A549 (cell line): ENCODE measurements around the gene CHST15. TPM values are rescaled to one million over a fixed set of nuclear protein-coding genes. Genes with fewer than 3 reads are reported as not detected.

Experiments used
- ATAC-seq, 2 experiments: fragments of 200-7000 bp in 1 of 2; fragments of >200 bp in 1 of 2; cut with Nextera tagmentation in 1 of 2; cut with Tn5 transposase in 1 of 2; 3 replicates each; pipeline versions ENCODE4 v1.8.0 to v1.9.1; 2018 to 2020; ENCODE audit warnings: mild to moderate bottlenecking in 1 of 2, moderate library complexity in 1 of 2
- CTCF ChIA-PET: fragments of 300-600 bp; sonication (Branson Sonifier 250); formaldehyde crosslinking; extraction: SDS; loops from one replicate; lab custom pipeline; 2021; ENCODE audit warnings: antibody characterized with exemption, inconsistent platforms; lab: Yijun Ruan, JAX
- POLR2A ChIA-PET: fragments of 350-600 bp; formaldehyde crosslinking; extraction: SDS; loops from one replicate; lab custom pipeline; 2021; ENCODE audit warnings: antibody characterized with exemption, inconsistent platforms; lab: Yijun Ruan, JAX
- DNase-seq, 2 experiments: peaks; one replicate each; pipeline versions ENCODE4 v3.0.0 to v3.0.0-alpha.2; 2011 to 2016; ENCODE audit warnings: low read depth in 1 of 2, low spot score in 1 of 2
- FAIRE-seq: peaks from 2 replicates; lab custom pipeline; 2011; peaks lifted over from hg19 to GRCh38; lab: Jason Lieb, UNC
- H3K27ac ChIP-seq, 2 experiments: fragments of >200 bp; sonication (Bioruptor Twin); formaldehyde crosslinking; 3 replicates each; pipeline ENCODE4 v1.5.1; 2016 to 2017
- H3K4me1 ChIP-seq: fragments of >200 bp; sonication (Bioruptor Twin); formaldehyde crosslinking; 3 replicates; pipeline ENCODE4 v1.6.1; 2016
- H3K4me2 ChIP-seq: fragments of >200 bp; sonication (Bioruptor Twin); formaldehyde crosslinking; 3 replicates; pipeline ENCODE4 v1.6.1; 2016
- H3K4me3 ChIP-seq: fragments of >200 bp; sonication (Bioruptor Twin); formaldehyde crosslinking; 3 replicates; pipeline ENCODE4 v1.5.1; 2016
- H3K9me3 ChIP-seq: fragments of >200 bp; sonication (Bioruptor Twin); formaldehyde crosslinking; 3 replicates; pipeline ENCODE4 v1.6.1; 2016
- BHLHE40 ChIP-seq: IDR thresholded peaks from 2 replicates; pipeline ENCODE4 v1.6.1; 2012; ENCODE audit warnings: low read depth, low read length, inconsistent platforms
- CBX8 ChIP-seq: fragments of 200-600 bp; sonication (generic); IDR thresholded peaks from 2 replicates; pipeline ENCODE4 v1.6.1; 2016
- CHD2 ChIP-seq: fragments of 150-350 bp; IDR thresholded peaks from 2 replicates; pipeline ENCODE4 v1.6.1; 2014; ENCODE audit warnings: low read length; ENCODE audit not compliant: partially characterized antibody
- CHD4 ChIP-seq: fragments of 200-600 bp; sonication (generic); IDR thresholded peaks from 2 replicates; pipeline ENCODE4 v1.6.1; 2016; ENCODE audit warnings: antibody characterized with exemption, mild to moderate bottlenecking, borderline replicate concordance
- EHF ChIP-seq: fragments of 250-450 bp; sonication (Bioruptor Pico); IDR thresholded peaks from 2 replicates; pipeline ENCODE4 v1.5.0; 2020; ENCODE audit warnings: mild to moderate bottlenecking
- EP300 ChIP-seq, 2 experiments: fragments of >200 bp; sonication (Bioruptor Twin); formaldehyde crosslinking; IDR thresholded peaks; 2 replicates in 1 of 2; 3 replicates in 1 of 2; pipeline ENCODE4 v1.6.1; 2016 to 2017
- GATA3 ChIP-seq: IDR thresholded peaks from 2 replicates; pipeline ENCODE4 v1.6.1; 2012; ENCODE audit warnings: borderline replicate concordance
- HDAC2 ChIP-seq: fragments of 200-600 bp; sonication (generic); IDR thresholded peaks from 2 replicates; pipeline ENCODE4 v1.6.1; 2016
- HEYL ChIP-seq: fragments of 250-450 bp; sonication (Bioruptor Pico); IDR thresholded peaks from 2 replicates; pipeline ENCODE4 v1.8.0; 2021; ENCODE audit warnings: mild to moderate bottlenecking, moderate library complexity
- HOXB13 ChIP-seq: fragments of 250-450 bp; sonication (Bioruptor Pico); IDR thresholded peaks from 2 replicates; pipeline ENCODE4 v1.5.0; 2020; ENCODE audit warnings: low read depth, mild to moderate bottlenecking, moderate library complexity
- JUN ChIP-seq, 2 experiments: fragments of >200 bp; sonication (Bioruptor Twin); formaldehyde crosslinking; IDR thresholded peaks; 2 replicates in 1 of 2; 3 replicates in 1 of 2; pipeline ENCODE4 v1.6.1; 2016 to 2017
- KDM5A ChIP-seq: fragments of 200-600 bp; sonication (generic); IDR thresholded peaks from 2 replicates; pipeline ENCODE4 v1.6.1; 2016; ENCODE audit warnings: antibody characterized with exemption, mild to moderate bottlenecking
- MAZ ChIP-seq: fragments of 150-350 bp; IDR thresholded peaks from 2 replicates; pipeline ENCODE4 v1.6.1; 2014; ENCODE audit warnings: antibody characterized with exemption, low read depth, low read length, borderline replicate concordance
- NPAS2 ChIP-seq: fragments of 250-450 bp; sonication (Bioruptor Pico); IDR thresholded peaks from 2 replicates; pipeline ENCODE4 v1.8.0; 2022; ENCODE audit warnings: mild to moderate bottlenecking, moderate library complexity, borderline replicate concordance
- RCOR1 ChIP-seq: fragments of 150-350 bp; IDR thresholded peaks from 2 replicates; pipeline ENCODE4 v1.6.1; 2014; ENCODE audit warnings: antibody characterized with exemption, low read length, low read depth
- RFX5 ChIP-seq: fragments of 450-650 bp; IDR thresholded peaks from 2 replicates; pipeline ENCODE4 v1.7.1; 2014; ENCODE audit warnings: antibody characterized with exemption, mild to moderate bottlenecking, moderate library complexity
- SREBF2 ChIP-seq: fragments of 450-650 bp; IDR thresholded peaks from 2 replicates; pipeline ENCODE4 v1.6.1; 2014; ENCODE audit warnings: mild to moderate bottlenecking, moderate library complexity
- TFCP2L1 ChIP-seq: fragments of 250-450 bp; sonication (Bioruptor Pico); IDR thresholded peaks from 2 replicates; pipeline ENCODE4 v1.5.0; 2021; ENCODE audit warnings: mild to moderate bottlenecking
- ZFP36 ChIP-seq: fragments of 450-650 bp; IDR thresholded peaks from 2 replicates; pipeline ENCODE4 v1.6.1; 2014; ENCODE audit warnings: borderline replicate concordance; ENCODE audit not compliant: partially characterized antibody
- ZNF302 ChIP-seq: fragments of 250-450 bp; sonication (Bioruptor Pico); IDR thresholded peaks from 2 replicates; pipeline ENCODE4 v1.9.0; 2021; ENCODE audit warnings: inconsistent platforms, mild to moderate bottlenecking, moderate library complexity
- ZSCAN20 ChIP-seq: fragments of 250-450 bp; sonication (Bioruptor Pico); IDR thresholded peaks from 2 replicates; pipeline ENCODE4 v1.8.0; 2022; ENCODE audit warnings: mild to moderate bottlenecking, moderate library complexity
- WGBS: methylation state at CpG from one replicate; pipeline ENCODE4 v1.1.6; 2017; ENCODE audit errors: missing lambda C conversion rate; 5-methylcytosine and 5-hydroxymethylcytosine counted together
- polyA plus RNA-seq, 4 experiments: library from polyadenylated mRNA; depleted of rRNA in 3 of 4; stranded (reverse); fragments of >200 nt; fragmentation: RNase III in 1 of 4; extraction: RNeasy Plus Mini Kit Qiagen cat#74134 plus additional on column Dnase treatment in 1 of 4; gene quantifications; 2 replicates in 3 of 4; 3 replicates in 1 of 4; pipeline ENCODE4 v1.2.3, GENCODE V29; 2011 to 2017
- TF ChIP-seq, protein P1 (sequence below): fragments of >200 bp; sonication (Bioruptor Twin); formaldehyde crosslinking; IDR thresholded peaks from 3 replicates; pipeline ENCODE4 v1.5.1; 2016
- TF ChIP-seq, protein P2 (sequence below): fragments of 250-450 bp; sonication (Bioruptor Pico); IDR thresholded peaks from 2 replicates; pipeline ENCODE4 v1.5.0; 2020; ENCODE audit warnings: low read depth, mild to moderate bottlenecking, moderate library complexity
- TF ChIP-seq, protein P3 (sequence below): fragments of >200 bp; sonication (Bioruptor Twin); formaldehyde crosslinking; IDR thresholded peaks from 2 replicates; pipeline ENCODE4 v1.6.1; 2016
- TF ChIP-seq, protein P4 (sequence below): IDR thresholded peaks from 2 replicates; pipeline ENCODE4 v1.6.1; 2012; ENCODE audit warnings: low read depth, borderline replicate concordance
- TF ChIP-seq, protein P5 (sequence below): fragments of 200-600 bp; sonication (generic); IDR thresholded peaks from 2 replicates; pipeline ENCODE4 v1.6.1; 2016; ENCODE audit warnings: antibody characterized with exemption, mild to moderate bottlenecking, moderate library complexity
- TF ChIP-seq, protein P6 (sequence below): IDR thresholded peaks from 2 replicates; pipeline ENCODE4 v1.6.1; 2012

The CHST15 gene
- polyA plus RNA-seq, 2 of the 4 experiments (the other 2 are of a cell fraction): 5.1 to 10.3 TPM

DNA sequence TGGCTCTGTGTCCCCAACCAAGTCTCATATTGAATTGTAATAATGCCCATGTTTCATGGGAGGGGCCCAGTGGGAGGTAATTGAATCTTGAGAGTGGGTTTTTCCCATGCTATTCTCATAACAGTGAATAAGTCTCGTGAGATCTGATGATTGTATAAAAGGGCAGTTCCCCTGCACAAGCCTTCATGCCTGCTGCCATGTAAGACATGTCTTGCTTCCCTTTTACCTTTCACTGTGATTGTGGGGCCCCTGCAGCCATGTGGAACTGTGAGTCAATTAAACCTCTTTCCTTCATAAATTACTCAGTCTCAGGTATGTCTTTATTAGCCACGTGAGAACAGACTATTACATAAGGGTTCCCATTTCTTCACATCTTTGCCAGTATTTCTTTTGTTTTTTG is 104.7 kb downstream of the CHST15 start:
- TF ChIP-seq EHF (CRISPR knock-in tag) (no peak), BHLHE40 (no peak), CHD2 (no peak), NPAS2 (CRISPR knock-in tag) (no peak), CHD4 (no peak), RFX5 (no peak), ZNF302 (CRISPR knock-in tag) (no peak), HDAC2 (no peak), CBX8 (no peak), EP300 (IDR thresholded peaks at IDR 0.05) (no peak), ZFP36 (no peak)
- TF ChIP-seq, protein P1, sequence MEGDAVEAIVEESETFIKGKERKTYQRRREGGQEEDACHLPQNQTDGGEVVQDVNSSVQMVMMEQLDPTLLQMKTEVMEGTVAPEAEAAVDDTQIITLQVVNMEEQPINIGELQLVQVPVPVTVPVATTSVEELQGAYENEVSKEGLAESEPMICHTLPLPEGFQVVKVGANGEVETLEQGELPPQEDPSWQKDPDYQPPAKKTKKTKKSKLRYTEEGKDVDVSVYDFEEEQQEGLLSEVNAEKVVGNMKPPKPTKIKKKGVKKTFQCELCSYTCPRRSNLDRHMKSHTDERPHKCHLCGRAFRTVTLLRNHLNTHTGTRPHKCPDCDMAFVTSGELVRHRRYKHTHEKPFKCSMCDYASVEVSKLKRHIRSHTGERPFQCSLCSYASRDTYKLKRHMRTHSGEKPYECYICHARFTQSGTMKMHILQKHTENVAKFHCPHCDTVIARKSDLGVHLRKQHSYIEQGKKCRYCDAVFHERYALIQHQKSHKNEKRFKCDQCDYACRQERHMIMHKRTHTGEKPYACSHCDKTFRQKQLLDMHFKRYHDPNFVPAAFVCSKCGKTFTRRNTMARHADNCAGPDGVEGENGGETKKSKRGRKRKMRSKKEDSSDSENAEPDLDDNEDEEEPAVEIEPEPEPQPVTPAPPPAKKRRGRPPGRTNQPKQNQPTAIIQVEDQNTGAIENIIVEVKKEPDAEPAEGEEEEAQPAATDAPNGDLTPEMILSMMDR: no peak
- TF ChIP-seq, protein P2, sequence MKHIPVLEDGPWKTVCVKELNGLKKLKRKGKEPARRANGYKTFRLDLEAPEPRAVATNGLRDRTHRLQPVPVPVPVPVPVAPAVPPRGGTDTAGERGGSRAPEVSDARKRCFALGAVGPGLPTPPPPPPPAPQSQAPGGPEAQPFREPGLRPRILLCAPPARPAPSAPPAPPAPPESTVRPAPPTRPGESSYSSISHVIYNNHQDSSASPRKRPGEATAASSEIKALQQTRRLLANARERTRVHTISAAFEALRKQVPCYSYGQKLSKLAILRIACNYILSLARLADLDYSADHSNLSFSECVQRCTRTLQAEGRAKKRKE (CRISPR knock-in tag): no peak
- TF ChIP-seq, protein P3, sequence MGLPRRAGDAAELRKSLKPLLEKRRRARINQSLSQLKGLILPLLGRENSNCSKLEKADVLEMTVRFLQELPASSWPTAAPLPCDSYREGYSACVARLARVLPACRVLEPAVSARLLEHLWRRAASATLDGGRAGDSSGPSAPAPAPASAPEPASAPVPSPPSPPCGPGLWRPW: no peak
- TF ChIP-seq, protein P4, sequence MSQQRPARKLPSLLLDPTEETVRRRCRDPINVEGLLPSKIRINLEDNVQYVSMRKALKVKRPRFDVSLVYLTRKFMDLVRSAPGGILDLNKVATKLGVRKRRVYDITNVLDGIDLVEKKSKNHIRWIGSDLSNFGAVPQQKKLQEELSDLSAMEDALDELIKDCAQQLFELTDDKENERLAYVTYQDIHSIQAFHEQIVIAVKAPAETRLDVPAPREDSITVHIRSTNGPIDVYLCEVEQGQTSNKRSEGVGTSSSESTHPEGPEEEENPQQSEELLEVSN: no peak
- TF ChIP-seq, protein P5, sequence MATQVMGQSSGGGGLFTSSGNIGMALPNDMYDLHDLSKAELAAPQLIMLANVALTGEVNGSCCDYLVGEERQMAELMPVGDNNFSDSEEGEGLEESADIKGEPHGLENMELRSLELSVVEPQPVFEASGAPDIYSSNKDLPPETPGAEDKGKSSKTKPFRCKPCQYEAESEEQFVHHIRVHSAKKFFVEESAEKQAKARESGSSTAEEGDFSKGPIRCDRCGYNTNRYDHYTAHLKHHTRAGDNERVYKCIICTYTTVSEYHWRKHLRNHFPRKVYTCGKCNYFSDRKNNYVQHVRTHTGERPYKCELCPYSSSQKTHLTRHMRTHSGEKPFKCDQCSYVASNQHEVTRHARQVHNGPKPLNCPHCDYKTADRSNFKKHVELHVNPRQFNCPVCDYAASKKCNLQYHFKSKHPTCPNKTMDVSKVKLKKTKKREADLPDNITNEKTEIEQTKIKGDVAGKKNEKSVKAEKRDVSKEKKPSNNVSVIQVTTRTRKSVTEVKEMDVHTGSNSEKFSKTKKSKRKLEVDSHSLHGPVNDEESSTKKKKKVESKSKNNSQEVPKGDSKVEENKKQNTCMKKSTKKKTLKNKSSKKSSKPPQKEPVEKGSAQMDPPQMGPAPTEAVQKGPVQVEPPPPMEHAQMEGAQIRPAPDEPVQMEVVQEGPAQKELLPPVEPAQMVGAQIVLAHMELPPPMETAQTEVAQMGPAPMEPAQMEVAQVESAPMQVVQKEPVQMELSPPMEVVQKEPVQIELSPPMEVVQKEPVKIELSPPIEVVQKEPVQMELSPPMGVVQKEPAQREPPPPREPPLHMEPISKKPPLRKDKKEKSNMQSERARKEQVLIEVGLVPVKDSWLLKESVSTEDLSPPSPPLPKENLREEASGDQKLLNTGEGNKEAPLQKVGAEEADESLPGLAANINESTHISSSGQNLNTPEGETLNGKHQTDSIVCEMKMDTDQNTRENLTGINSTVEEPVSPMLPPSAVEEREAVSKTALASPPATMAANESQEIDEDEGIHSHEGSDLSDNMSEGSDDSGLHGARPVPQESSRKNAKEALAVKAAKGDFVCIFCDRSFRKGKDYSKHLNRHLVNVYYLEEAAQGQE: no peak
- no peaks in the 10 kb centered on the region for H3K4me1 ChIP-seq
- DNase-seq (no peak), FAIRE-seq (no peak), ATAC-seq (no peak)
- POLR2A ChIA-PET: no interaction called here
- CTCF ChIA-PET: interaction anchor here (1.3 kb wide), 1 partner anchor 400 kb away, joined by 14 read pairs; no protein-coding TSS in a partner anchor
- 17% methylated on average over 2 of the region's 2 CpGs for WGBS
- no peak overlapping the region for H3K4me3 ChIP-seq
- H3K27ac ChIP-seq: no peak overlapping the region
- H3K9me3 ChIP-seq: peaks cover 11% of the 10 kb centered on the region
- no peak overlapping the region for H3K4me2 ChIP-seq

DNA sequence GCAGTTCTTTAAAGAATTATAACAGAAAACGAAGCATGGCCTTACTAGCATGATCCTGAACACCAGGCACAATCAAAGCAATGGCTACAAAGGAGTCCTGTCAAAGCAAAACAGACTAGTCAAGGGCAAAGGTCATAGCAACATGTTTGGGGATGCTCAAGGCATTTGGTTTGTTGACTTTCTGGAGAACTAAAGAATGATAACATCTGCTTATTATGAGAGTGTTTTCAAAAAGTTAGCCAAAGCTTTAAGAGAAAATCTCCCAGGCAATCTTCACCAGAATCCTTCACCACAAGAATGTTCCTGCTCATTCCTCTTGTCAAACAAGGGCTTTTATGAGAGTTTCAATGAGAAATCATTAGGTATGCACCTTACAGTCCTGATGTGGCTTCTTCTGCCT is 106.7 kb downstream of the CHST15 start:
- H3K4me1 ChIP-seq: no peaks in the 10 kb centered on the region
- no peak overlapping the region for H3K27ac ChIP-seq
- no peak overlapping the region for H3K4me2 ChIP-seq
- no peak overlapping the region for H3K4me3 ChIP-seq
- FAIRE-seq (no peak), DNase-seq (no peak)
- CTCF ChIA-PET: interaction anchor here (2.4 to 3.2 kb wide), 2 partner anchors 8 to 403 kb away, joined by 16 to 17 read pairs; no protein-coding TSS in a partner anchor
- peaks cover 14% of the 10 kb centered on the region for H3K9me3 ChIP-seq
- POLR2A ChIA-PET: no interaction called here
- TF ChIP-seq KDM5A (no peak), NPAS2 (CRISPR knock-in tag) (no peak), GATA3 (no peak), ZSCAN20 (no peak), HOXB13 (no peak), RCOR1 (no peak), JUN (IDR thresholded peaks at IDR 0.05) (no peak), SREBF2 (no peak), MAZ (no peak), EHF (CRISPR knock-in tag) (no peak), TFCP2L1 (CRISPR knock-in tag) (no peak), CHD4 (no peak), HEYL (CRISPR knock-in tag) (no peak)
- TF ChIP-seq, protein P2 (CRISPR knock-in tag): no peak
- TF ChIP-seq, protein P6, sequence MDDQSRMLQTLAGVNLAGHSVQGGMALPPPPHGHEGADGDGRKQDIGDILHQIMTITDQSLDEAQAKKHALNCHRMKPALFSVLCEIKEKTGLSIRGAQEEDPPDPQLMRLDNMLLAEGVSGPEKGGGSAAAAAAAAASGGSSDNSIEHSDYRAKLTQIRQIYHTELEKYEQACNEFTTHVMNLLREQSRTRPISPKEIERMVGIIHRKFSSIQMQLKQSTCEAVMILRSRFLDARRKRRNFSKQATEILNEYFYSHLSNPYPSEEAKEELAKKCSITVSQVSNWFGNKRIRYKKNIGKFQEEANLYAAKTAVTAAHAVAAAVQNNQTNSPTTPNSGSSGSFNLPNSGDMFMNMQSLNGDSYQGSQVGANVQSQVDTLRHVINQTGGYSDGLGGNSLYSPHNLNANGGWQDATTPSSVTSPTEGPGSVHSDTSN: no peak
- TF ChIP-seq, protein P3: no peak
- TF ChIP-seq, all 56 proteins: peak for 0
- 0% methylated on average over 1 of the region's 1 CpG for WGBS
- ATAC-seq: no peak
